ENCODE measurements around the gene GRM1.
"Not testable (repeated sequence)": the region's sequence is repeated elsewhere in the genome, so short reads cannot be mapped to it uniquely, and the experiment has no call there.

Gene GRM1

GRCh38 chr6:146191612-146192011 lies 162.8 kb downstream of the GRM1 start:
- no peak for DNase-seq (ENCODE audit: low read depth in 2 of 2)

DNA sequence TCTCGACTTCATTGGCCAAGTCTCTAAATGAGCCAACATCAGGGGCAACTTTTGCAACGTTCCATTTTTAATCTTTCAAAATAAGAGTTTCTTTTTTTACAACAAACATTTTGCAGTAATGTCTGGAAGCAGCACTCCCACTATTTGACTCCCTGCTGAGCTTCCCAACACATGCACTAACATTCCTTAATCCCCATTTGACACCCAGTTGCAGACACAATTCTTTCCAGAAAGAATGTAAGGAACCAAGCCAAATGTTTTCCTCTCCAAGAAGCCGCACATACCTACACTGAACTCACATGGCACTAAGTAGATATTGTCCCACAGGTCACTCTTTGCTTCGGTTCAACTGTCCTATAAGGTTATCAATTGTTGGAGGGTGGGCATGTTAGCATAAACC lies 165.6 kb downstream of the GRM1 start:
- DNase-seq (ENCODE audit: low read depth in 2 of 2): no peak

DNA sequence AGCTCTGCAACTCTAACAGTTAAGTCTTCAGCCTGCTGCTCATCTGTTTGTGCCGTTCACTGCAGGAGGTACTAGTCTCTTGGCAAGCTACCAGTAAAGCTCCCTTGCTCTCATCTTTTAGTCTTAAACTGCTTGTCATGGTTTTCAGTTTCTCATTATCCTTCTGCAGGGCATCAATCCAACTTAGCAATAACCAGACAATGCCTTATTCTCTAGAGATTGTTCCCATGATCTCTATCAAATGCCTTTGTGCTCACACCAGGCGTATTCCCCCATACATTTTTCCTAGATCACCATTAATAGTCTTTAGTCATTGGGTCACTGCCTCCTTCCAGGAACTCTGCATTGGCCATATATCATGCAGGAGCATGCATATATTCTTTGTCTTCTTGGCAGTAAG lies 171.3 kb downstream of the GRM1 start:
- no peak for DNase-seq (ENCODE audit: low read depth in 2 of 2)

GRCh38 chr6:146202570-146202969 lies 173.7 kb downstream of the GRM1 start:
- DNase-seq (ENCODE audit: low read depth in 2 of 2): no peak

DNA sequence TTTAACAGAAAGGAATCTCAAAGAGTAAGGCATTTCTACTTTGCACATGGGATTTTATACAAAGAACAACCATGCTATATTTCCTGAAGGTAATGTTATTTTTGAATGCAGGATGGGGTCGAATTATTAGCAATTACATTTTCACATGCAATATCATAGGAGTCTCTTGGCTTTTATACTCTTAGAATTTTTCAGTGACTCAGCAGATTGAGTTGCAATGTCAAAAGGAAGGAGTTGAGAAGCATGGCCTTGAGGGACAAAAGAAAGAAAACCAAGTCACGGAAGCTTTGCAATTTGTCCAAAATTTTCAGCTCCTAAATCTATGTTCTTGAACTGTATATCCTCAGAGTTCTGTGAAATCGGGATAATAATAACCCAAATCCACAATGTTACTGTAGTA lies 181.1 kb downstream of the GRM1 start:
- no peak for DNase-seq (ENCODE audit: low read depth in 2 of 2)

DNA sequence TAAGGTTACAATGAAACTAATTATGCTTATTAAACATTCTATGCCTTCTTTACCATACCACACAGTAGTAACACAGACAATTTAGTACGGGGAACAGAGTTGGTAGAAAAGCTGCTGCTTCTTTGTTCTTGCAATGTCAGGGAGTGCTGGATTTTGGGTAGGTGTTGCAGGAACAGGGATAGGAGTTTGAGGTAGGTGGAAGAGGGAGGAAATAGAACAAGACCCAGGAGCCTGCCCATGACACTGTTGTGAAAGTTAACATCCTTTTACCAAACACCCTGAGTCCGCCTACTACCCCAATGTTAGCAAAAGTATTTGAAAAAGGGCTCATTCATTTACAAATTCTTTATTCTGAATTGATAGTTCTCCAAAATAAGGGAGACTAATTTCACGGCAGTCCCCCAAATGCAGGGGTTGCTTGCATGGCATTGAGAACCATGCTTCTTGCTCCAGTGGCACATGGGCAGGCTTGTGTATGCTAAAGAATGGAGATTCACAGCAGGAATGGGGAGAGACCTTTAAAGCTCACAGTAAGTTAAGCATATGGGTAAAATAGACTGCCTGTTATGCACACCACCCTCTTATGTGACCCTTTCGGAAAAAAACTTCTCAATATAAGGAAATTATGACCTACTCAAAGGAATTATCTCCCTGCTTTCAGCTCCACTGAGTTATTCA lies 181.7 kb downstream of the GRM1 start:
- DNase-seq (ENCODE audit: low read depth in 2 of 2): no peak

DNA sequence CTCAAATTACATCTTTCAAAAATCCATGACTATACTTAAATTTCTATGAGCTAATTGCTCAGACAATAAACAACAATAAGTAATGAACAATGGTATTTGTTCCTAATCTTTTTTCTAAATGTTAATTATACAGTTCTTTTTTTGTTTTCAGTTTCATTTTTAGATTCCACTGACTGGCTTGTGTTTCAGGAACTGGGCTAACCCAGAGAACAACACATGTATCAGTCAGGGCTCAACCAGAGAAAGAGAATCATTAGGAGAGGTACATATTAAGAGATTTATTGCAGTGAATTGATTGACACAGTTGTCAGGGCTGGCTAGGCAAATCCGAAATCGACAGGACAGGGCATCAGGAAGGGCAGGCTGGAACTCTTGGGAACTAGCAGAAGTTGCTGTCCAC lies 182.8 kb downstream of the GRM1 start:
- DNase-seq (ENCODE audit: low read depth in 2 of 2): no peak

GRCh38 chr6:146212781-146213180 lies 183.9 kb downstream of the GRM1 start:
- no peak for DNase-seq (ENCODE audit: low read depth in 2 of 2)

DNA sequence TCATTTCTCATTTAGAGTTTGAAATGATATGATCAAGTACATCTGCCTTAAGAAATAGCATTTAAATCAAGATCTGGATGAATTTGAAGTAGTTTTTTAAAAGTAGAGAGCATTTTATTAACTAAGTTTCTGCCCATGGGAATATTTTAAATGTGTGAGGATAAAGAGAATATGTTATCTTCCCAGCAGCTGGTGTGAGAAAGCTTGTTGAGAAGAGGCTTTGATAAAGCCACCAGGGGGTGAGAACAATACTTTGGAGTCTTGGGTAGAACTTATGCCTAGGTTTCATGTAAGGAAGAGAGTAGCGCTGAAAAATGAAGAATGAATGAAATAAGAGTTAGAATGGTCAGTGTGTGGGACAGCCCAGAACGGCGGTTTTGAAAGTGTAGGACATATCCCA lies 190.2 kb downstream of the GRM1 start:
- DNase-seq (ENCODE audit: low read depth in 2 of 2): no peak

DNA sequence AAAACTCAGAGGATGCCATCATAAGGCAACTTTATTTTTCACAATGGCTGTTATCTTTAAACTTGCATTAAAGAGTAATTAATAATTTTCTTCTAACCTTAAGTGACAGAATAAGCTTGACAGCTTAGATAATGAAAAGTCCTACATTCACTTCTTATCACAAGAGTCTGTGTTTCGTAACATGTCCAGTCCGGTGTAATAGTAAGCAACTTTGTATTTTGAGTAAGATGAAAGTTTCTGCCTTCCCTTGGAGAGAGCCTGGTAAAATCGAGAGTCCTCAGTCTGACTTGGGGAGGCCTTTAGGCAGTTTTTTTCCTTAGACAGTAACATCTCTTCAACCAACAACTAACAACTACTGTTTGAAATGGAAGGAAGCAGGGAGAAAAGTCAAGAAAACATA lies 195.6 kb downstream of the GRM1 start:
- DNase-seq (ENCODE audit: low read depth in 2 of 2): no peak

- DNase-seq (ENCODE audit: low read depth in 2 of 2): no peak
These were observed 196.1 kb downstream of the GRM1 start for GRCh38 chr6:146224988-146225387.

- DNase-seq (ENCODE audit: low read depth in 2 of 2): no peak
These were observed 211.5 kb downstream of the GRM1 start for GRCh38 chr6:146240322-146240721.

- no peak for DNase-seq (ENCODE audit: low read depth in 2 of 2)
These were observed 211.9 kb downstream of the GRM1 start for GRCh38 chr6:146240807-146241206.

- DNase-seq (ENCODE audit: low read depth in 2 of 2): not testable (repeated sequence)
These were observed 214.8 kb downstream of the GRM1 start for GRCh38 chr6:146243646-146244045.

GRCh38 chr6:146244630-146245143 lies 215.8 kb downstream of the GRM1 start:
- DNase-seq (ENCODE audit: low read depth in 2 of 2): no peak

- no peak for DNase-seq (ENCODE audit: low read depth in 2 of 2)
These were observed 217.2 kb downstream of the GRM1 start for GRCh38 chr6:146246028-146246427.

DNA sequence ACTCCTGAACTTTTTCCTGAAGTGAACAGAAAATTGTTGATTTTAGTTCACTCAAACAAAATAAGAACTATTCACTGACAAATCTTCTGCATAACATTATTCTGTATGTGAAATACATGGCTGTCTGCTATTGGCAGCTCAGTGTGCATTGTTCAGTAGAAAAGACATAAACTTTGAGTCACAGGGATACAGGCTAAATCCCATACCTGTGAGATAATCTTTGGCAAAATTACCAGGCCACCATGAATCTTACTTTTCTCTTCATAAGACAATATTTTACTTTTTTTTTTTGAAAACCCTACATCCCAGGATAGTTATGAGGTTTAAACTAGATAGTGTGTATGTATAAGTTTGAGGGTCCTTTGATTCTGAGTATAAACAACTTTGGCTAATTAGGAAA lies 224.8 kb downstream of the GRM1 start:
- DNase-seq (ENCODE audit: low read depth in 2 of 2): no peak

DNA sequence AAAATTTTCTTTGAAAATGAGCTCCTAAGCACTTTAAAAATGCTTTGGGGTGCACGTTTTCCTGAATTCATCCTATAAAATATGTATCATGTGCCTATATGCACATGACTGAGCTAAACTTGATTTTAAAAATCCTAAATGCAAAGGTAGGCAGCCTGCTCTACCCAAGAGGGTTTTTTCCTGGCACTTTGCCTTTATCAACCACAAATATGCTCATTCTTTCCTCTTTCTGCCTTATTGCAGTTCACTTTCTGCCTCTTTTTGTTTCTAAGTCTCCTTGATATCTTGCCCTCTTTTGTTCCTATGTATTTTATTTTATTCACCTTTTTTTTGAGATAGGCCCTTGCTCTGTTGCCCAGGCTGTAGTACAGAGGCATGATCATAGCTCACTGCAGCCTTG lies 229.3 kb downstream of the GRM1 start:
- DNase-seq (ENCODE audit: low read depth in 2 of 2): no peak

- DNase-seq (ENCODE audit: low read depth in 2 of 2): no peak
These were observed 232.0 kb downstream of the GRM1 start for GRCh38 chr6:146260886-146261285.

DNA sequence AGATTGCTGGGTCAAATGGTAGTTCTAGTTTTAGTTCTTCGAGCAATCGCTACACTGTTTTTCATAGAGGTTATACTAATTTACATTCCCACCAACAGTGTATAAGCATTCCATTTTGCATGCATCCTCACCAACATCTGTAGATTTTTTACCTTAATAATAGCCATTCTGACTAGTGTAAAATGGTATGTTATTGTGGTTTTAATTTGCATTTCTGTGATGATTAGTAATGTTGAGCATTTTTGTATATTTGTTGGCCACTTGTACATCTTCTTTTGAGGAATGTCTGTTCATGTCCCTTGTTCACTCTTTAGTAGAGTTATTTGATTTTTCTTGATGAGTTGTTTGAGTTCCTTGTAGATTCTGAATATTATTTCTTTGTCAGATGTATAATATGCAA lies 236.2 kb downstream of the GRM1 start:
- DNase-seq (ENCODE audit: low read depth in 2 of 2): no peak

DNA sequence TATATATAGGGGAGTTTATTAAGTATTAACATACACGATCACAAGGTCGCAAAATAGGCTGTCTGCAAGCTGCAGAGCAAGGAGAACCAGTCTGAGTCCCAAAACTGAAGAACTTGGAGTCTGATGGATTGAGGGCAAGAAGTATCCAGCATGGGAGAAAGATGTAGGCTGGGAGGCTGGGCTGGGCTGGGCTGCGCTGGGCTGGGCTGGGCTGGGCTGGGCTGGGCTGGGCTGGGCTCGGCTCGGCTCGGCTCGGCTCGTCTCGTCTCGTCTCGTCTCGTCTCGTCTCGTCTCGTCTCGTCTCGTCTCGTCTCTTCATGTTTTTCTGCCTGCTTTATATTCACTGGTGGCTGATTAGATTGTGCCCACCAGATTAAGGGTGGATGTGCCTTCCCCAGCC lies 238.6 kb downstream of the GRM1 start:
- DNase-seq (ENCODE audit: low read depth in 2 of 2): no peak

DNA sequence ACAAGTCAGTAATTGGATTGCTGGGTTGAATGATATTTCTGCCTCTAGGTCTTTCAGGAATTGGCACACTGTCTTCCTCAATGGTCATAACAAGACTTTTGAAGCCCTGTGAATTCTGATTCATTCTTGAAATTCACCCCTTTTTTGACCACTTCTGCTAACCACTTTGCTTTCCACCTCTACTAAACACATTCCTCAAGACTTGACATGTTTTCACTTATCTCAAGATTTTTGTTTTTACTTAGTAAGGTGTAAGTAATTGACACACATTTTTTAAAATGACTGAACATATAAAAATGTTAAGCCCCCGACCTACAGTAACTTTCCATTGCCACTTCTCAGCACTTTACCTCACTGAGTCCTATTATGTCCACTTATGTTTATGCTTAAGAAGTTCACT lies 239.1 kb downstream of the GRM1 start:
- no peak for DNase-seq (ENCODE audit: low read depth in 2 of 2)

DNA sequence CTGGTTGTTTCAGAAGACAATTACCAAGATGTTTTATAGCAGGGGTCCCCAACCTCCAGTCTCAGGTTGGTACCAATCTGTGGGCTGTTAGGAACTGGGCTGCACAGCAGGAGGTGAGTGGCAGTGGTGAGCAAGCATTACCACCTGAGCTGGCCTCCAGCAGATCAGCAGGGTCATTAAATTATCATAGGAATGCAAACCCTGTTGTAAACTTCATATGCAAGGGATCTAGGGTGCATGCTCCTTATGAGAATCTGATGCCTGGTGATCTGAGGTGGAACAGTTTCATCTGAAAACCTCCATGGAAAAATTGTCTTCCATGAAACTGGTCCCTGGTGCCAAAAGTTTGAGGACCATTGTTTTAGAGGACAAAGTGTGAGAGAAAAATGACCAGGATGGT lies 240.6 kb downstream of the GRM1 start:
- no peak for DNase-seq (ENCODE audit: low read depth in 2 of 2)

DNA sequence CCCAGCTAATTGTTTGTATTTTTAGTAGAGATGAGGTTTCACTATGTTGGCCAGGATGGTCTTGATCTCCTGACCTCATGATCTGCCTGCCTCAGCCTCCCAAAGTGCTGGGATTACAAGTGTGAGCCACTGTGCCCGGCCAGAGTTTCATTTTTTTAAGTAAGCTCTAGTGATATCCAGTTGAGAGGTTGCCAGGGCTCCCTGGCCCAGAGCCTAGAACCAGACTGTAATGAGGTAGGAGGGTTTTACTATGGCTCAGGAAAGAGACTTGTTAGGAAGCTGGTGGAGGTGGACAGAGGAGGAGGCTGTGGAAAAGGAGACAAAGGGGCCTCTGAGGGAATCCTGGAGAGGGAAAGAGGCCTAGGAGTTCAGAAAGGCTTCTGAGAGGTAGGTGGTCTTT lies 242.3 kb downstream of the GRM1 start:
- DNase-seq (ENCODE audit: low read depth in 2 of 2): not testable (repeated sequence)

Data from stimulated activated CD8-positive, alpha-beta memory T cell treated with anti-CD3 and anti-CD28 coated beads, Interleukin-15, amount 100 ng/mL, for 4 hours (primary cell).